Activated CD4-positive, alpha-beta T cell treated with anti-CD3 and anti-CD28 coated beads, Interleukin-2, amount 50 U/mL, for 48 hours (primary cell): ENCODE measurements around the gene CAMKV.
"Not testable (repeated sequence)": the region's sequence is repeated elsewhere in the genome, so short reads cannot be mapped to it uniquely, and the experiment has no call there.

ENCODE experiments used
- DNase-seq, 2 experiments: peaks; one replicate each; pipeline ENCODE4 v3.0.0-alpha.2; 2020

Gene CAMKV, protein sequence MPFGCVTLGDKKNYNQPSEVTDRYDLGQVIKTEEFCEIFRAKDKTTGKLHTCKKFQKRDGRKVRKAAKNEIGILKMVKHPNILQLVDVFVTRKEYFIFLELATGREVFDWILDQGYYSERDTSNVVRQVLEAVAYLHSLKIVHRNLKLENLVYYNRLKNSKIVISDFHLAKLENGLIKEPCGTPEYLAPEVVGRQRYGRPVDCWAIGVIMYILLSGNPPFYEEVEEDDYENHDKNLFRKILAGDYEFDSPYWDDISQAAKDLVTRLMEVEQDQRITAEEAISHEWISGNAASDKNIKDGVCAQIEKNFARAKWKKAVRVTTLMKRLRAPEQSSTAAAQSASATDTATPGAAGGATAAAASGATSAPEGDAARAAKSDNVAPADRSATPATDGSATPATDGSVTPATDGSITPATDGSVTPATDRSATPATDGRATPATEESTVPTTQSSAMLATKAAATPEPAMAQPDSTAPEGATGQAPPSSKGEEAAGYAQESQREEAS

DNA sequence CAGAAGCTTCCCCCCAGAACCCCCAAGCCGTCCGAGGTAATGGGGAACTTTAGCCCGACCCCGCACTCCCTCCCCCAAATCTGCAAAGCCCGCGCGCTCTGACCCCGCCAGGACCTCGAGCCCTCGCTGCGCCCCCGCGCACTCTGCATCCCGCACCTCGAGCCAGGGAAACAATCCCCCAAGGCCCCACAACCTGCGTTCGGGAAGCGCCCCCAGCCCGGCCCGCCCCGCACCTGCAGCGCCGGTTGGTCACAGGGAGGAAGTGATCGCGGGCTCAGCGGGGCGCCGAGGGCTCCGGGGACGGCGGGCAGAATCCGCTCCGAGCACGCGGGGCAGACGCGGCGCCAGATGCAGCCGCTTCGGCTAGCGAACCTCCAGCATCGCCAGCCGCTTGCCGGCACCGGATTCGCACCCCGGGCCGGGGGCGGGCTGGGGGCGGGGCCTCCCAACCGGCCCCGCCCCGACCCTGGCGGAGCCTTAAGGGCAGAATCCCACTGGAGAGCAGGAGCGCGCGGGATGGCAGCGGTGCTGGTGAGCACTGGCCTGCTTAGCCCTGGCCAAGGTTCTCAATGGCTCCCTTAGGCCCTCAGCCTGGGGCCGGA lies at the start of gene CAMKV:
TSS of gene CAMKV (minus strand) at position 382 of the 602 bp plus-strand sequence. CDS start 7,518 bp downstream, outside the sequence.
- peak; percentile 25 to 30 for DNase-seq

DNA sequence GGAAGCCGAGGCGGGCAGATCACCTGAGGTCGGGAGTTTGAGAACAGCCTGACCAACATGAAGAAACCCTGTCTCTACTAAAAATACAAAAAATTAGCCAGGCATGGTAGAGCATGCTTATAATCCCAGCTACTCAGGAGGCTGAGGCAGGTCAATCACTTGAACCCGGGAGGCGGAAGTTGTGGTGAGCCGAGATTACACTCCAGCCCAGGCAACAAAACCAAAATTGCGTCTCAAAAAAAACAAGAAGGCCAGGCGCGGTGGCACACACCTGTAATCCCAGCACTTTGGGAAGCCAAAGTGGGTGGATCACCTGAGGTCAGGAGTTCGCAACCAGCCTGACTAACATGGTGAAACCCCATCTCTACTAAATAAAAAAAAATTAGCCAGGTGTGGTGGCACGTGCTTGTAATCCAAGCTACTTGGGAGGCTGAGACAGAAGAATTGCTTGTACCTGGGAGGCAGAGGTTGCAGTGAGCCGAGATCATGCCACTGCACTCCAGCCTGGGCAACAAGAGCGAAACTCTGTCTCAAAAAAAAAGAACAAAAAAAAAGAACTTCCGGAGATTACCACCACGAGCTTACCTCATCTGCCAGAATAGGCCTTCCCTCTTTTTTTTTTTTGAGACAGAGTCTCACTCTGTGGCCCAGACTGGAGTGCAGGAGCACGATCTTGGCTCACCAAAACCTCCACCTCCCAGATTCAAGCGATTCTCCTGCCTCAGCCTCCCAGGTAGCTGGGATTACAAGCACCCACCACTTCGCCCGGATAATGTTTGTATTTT lies 48.3 kb upstream of the CAMKV start:
- not testable (repeated sequence) for DNase-seq

DNA sequence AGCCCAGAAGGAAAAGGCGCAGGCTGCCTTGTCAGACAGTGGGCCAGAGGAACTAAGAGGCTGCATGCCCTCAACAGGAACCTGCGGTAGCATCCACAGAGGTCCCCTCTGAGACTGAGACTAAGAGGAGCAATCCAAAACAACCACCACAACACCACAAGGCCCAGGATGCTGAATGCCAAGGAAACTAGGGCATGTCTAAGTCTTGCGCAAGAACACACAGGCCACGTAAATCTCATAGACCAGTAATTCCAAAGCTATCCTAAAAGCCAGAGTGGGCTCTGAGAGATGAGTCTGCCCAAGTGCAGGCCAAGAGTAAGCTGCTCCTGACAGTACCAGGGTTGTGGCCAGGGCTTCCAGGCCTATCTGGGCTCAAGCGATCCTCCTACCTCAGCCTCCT lies 47.0 kb upstream of the CAMKV start:
- DNase-seq = no peak

DNA sequence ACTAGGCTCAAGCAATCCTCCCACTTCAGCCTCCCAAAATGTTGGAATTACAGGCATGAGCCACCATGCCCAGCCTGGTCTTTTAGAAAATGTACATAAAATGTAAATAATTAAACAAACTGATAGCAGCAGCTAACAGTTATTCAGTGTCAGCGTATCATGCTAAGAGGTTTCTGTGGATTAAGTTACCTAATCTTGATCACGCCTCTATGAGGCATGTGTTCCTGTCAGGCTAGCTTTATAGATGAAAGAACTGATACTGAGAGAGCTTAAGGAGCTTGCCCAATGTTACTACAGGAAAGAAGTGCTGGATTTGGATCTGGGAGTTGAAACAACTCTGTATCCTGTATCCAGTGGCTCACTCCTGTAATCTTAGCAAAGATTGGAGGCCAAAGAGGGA lies 45.2 kb upstream of the CAMKV start:
- no peak for DNase-seq

DNA sequence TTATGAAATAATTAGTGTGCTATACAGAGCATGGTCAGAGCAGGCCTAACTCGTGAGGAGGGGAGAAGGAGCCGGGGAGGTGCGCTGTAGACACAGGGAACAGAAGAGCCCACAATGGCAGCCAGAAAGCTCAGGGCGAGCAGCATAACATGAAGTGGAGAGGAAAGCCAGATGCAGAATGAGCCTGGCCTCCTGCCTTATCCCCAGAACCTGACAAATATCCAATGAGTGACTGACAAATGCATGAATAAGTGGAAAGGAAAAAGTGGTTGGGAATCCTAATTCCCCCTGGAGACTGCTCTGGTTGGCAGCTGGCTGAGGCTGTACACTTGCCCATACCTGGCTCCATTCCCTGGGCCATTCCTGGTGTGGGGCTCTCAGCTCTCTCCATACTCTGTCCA lies 43.2 kb upstream of the CAMKV start:
- no peak for DNase-seq

DNA sequence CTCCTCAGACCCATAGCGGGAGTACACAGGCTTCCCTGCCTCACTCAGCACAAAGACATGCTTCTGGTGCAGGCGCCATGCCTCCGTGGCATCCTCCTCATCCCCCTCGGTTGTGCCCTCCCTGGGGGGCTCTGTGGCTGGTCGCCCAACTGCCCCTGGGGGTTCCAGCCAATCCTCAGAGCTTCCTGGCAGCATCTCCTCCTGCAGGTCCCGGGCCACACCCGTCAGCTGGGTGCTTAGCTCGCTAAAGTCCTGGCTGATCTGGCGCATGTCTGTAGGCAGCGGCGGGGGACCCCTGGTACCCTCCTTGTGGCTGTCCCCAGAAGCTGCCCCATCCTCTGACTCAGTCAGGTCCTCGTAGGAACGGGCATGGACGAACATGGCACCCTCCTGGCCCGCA lies 41.9 kb upstream of the CAMKV start:
- no peak for DNase-seq

DNA sequence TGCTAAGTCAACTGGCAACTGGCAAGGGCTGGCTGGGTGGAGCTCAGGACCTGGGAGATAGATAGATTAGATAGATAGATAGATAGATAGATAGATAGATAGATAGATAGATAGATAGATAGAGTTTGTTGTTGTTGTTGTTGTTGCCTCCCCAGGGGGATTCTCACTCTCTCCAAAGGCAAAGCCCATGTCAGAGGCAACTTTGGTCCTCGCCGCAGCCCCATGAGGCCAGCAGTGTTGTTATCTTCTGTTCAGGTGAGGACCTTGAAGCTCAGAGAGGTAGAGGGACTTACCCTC lies 41.4 kb upstream of the CAMKV start:
- no peak for DNase-seq

DNA sequence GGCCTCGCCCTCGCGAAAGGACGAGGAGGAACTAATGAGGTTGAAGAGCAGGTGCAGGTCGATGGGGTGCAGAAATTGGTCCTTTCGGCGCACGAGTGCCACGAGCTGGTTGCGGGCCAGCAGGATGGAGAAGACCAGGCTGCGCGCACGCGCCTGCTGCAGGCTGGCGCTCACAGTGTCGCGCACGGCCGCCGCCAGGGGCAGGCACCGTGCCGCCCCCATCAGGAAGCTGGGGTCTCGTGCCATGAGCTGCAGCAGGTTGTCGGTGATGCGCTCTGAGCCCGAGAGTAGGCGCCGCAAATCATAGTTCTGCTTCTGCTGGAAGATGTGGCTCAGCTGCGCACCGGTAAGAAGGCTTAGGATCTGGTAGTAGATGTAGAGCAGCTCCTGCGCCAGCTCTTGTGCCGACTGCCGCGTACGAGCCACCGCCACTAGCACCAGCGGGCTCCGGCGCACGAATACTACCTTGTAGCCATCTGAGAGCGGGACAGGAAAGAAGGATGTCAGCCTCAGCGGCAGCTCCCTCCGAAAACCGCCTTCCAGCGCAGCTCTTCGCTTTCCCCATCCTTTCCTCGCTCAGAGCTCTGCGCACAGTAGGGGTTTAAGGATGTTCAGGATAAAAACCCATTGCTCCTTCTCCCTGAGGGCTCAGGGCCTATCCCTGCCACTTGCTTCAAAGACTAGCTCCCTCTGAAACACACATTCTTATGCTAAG lies 40.9 kb upstream of the CAMKV start:
- DNase-seq = no peak

DNA sequence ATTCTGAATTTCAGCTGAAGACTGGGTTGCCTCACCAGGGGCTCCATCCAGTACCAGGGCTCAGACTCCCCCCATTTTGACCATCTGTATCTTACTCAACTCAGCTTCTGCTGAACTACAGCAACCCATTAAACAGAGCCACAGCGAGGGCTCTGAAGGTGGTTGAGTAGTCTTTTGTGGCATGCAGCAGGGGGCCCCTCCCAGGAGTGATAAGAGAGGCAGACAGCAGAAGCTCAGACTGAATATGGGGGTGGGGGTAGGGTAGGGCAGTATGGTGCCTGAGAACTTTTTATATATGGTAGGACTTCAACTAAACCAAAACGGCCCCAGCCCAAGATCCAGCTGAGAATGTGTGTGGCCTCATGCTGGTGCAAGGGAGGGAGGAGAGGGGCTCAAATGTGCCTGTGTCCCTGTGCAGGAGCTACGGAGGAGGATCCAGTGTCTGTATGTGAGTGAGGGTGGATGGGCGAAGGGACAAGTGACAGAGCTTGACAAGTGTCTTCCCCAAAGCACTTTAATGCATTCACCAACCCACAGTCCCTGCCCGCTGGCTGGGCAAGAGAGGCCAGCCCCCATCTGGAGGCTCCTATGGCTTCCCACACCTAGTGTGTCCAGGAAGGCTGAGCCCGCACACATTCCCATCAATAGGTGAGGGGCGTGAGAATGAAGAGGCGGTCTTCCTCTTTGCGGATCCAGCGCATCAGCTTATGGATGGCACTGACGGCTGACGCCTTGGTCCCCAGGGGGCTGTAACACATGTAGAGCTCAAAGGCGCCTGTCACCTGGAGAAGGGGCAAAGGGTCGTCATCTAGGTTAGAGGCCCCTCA lies 38.9 kb upstream of the CAMKV start:
- DNase-seq = no peak

DNA sequence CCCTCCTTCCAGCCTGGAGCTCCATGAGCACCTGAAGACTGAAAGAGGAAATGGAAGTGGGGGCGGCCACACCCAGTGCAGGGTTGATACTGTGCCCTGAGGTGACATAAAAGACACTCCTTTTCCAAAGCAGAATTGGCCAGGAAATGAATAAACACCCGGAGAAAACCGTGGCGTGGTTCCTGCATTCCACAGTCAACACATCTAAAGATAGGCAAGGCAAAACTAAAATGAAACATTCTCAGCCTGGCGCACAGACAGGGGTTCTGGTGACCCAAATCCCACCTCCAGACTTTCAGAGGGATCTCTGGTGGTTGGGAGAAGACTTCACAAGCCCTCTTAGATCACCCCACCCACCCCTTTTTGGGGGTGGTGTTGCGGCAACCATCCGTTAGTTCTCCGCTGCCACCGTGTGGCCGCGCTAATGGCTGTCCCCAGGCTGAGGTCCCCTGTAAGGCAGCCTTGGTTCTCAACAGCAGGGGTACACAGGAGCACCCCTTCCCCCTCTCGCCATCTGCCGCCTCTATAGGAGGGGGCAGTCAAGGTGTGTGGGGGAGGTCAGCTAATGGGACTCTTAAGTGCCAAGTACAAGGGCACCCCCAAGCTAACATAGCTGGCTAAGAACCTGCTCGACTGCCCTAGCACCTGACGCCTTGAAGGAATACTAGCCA lies 36.5 kb upstream of the CAMKV start:
- DNase-seq = peak; percentile 53 to 55

DNA sequence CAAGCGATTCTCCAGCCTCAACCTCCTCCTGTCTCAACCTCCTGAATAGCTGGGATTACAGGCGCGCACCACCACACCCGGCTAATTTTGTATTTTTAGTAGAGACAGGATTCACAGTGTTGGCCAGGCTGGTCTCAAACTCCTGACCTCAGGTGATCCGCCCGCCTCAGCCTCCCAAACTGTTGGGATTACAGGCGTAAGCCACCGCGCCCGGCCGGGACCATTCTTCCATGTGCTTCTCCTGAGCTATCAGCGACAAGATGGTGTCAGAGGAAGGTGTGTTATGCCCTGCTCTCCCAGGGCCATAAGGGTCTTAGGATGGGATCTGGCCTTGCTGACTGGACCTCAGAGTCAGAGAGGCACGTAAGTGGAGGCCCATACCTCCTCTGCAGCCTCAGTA lies 34.7 kb upstream of the CAMKV start:
- not testable (repeated sequence) for DNase-seq

DNA sequence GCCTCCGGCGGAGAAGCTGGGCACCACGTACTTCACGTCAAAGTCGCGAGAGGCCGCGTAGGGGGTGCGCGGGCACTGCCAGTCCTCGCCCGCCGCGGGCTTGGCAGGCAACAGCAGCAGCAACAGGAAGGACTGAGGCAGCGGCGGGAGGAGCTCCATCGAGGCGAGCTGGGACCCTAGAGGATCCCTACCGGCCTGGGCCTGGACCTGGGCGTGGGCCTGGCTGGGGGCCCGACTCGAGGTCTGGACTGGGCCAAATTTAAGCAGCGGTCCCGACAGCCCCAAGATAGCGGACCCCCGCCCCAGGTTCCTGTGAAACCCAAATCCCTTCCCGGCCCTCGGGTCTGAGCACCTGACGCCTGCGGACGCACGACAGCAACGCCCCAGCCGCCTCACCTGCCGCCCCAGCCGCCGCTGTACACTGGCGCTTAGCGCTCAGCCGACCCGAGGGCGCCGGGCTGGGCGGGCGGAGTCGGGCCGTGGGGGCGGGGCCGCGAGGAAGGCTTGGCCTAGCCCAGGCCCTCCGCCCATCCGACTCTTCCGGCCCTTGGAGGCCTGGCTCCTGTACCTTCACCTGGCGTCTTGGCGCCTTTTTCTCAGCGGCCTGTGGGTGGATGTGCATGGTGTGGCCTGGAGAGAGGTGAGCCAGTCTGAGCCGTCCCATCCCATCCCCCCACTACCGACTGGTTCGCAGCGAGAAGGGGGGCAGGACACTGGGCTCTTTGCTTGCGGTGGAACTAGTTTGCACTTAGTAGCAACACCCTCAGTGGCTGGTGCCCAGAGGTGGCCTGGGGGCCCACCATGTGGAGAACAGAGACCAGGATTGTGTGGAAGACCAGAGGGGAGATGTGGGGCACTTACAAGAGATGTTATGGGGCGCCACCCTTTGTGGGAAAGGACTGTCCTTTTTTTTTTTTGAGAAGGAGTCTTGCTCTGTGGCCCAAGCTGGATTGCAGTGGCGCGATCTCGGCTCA lies 34.0 kb upstream of the CAMKV start, which contains the start of gene MST1R:
TSS of gene MST1R (minus strand) at position 423 of the 974 bp plus-strand sequence. CDS start at position 159, 264 bp downstream.
- DNase-seq = peak; percentile 87 to 89

DNA sequence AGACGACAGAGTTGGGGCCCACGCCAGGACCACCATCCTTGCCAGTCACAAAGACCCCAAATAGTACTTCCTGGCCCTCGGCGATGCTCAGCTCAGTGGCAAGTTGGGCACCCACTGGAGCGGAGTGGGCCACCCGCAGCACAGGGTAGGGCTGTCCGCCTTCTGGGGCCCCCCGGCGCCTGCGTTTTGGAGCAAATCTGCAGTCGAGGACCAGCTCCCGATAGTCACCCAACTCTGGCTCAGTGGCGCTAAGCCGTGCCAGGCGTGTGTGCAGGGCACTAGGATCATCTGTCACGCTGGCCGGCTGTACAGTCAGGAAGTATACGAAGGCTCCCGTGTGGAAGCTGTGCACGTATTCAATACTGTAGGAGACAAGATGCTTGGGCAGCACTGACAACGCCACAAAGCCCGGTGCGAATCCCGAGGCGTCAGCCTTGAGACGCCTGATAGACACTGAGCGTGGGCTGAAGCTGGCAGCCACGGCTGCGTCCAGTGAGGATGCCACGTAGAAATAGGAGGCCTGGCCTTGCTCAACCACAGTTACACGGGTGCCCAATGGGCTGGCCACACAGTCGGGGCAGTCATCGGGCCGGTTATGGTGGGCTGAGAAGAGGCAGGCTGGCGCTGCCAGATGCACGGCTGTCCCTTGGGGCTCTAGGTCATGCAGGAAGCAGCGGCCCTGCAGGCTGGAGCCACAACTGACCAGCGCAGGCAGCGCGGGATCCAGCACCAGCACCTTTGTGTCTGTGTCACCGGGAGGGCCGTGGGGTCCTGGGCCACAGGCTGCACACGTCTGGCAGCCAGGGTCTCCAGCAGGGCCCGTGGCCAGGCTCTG lies 33.0 kb upstream of the CAMKV start:
- DNase-seq = no peak

DNA sequence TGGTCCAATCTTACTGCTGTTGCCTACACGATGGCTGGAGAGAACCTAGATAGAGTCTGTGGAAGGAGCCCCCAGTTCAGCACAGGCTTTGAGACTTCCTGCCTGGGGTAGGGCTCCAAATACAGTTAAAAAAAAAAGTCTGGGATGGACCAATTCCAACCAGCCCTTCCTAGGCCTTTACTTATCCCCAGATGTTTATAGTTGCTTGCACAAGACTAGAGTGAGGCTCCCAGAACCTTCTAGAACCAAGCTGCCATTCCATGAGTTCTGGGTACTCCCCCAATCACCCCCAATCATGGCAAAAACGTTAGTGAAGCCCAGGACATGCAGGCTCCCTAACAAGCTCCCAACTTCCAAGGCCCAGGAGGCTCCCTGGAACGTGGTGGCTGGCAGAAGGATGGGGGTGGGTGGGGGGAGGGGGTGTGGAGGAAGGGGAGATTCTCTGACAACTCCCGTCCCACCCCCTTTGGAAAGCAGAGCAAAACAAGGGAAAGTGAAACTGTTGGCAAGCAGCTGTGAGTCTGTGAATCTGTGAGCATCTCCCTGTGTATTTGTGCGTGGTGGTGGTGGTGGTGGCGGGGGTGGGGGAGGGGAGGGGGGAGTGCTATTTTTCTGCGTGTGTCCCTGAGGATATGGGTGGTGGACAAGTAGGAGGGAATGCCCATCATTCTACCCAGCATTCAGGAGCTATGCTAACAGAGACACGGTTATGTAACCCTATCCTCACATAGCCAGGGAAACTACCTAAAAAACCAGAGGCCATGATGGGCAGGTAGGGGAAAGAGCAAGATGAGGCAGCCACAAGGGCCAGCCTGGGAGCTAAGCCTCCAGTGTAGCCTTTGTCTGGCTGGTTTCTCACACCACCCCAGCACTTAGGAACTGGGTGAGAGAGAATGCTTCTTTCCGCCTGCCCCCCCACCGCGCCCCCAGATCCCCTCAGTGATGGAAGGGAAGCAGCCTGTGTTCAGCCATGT lies 31.9 kb upstream of the CAMKV start:
- DNase-seq = no peak

DNA sequence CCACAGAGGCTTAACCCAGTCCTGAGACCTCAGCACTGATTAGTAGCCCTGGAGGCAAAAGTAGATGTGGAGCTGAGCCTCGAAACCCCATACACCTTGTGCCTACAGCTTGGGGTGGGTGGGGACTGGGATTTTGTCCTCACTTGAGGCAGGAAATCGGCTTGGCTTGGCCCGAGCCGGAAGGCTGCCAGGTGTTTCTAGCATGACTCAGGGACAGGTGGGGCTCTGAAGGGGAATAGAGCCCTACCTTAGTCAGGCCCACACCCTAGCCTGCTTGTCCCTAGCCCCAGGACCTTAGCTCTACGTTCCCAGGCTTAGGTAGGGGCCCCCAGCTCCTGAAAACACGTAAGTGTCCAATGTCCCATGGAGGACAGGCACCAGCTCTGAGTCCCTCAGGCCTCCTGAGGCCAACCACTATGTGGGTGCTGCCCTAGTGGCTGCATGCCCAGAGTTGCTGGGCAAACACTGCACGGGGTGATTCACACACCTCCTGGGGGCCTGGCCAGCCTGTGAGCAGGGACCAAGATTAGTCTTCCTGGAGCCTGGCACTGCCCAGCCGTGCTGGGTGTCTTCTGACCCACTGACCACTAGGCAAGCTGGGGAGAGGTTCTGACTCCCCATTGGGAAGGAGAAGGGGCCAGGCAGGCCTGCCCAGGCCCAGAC lies 30.9 kb upstream of the CAMKV start:
- DNase-seq = no peak

DNA sequence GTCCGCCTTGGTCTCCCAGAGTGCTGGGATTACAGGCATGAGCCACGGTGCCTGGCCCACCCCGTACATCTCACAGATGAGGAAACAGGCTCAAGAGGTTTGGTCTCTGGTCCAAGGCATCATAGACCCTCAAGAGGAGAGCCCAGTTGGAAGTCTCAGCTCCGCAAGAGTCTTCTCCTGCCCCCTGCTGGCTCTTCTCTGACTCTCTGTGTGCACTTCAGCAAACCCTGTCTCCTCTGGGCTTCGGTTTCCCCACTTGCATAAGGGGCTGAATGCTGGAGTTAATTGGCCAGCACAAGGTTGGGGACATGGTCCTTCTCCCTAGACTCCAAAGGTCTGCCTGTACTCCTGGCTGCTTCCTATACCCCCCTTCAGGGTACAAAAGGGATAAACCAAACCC lies 30.1 kb upstream of the CAMKV start:
- no peak for DNase-seq

DNA sequence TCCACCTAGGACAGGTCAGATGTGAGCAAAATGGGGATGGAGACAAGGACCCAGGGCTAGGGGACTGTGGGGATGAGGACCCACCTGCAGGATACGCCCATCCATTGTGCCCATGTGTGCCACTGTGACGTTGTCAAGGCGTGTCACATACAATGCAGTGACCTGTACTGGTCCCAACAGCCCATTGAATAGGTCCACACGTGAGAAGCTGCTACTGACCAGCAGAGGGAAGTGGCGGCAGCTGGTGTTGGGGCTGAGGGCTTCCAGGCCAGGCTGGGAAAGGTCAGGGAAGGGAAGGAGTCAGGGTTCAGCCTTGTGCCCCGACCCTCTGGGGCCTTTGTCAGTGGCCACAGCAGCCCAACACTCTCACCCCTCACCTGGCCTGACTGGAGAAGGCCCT lies 29.3 kb upstream of the CAMKV start:
- no peak for DNase-seq
